Cardiac muscle cell (in vitro differentiated cells and primary cell): ENCODE results near the gene EFCAB12. TPM values are rescaled to one million over a fixed set of nuclear protein-coding genes. Genes with fewer than 3 reads are reported as not detected.

ENCODE experiments used
- DNase-seq, 2 donors: peaks; one replicate each; pipeline versions ENCODE4 v3.0.0 to v3.0.0-alpha.2; 2010 to 2017; ENCODE audit warnings: low read depth in 1 of 2, low spot score in 1 of 2
- H3K27ac ChIP-seq: fragments of 200-600 bp; sonication (generic); 2 replicates; pipeline ENCODE4 v1.5.1; 2016
- H3K27me3 ChIP-seq: fragments of 200-600 bp; sonication (generic); 2 replicates; pipeline ENCODE4 v1.6.0; 2016; ENCODE audit warnings: control low read depth
- H3K36me3 ChIP-seq: fragments of 200-600 bp; sonication (generic); 2 replicates; pipeline ENCODE4 v1.5.1; 2016; ENCODE audit warnings: control low read depth
- H3K4me1 ChIP-seq: fragments of 200-600 bp; sonication (generic); 2 replicates; pipeline ENCODE4 v1.8.1; 2017; ENCODE audit warnings: low read depth, mild to moderate bottlenecking, mixed run types
- H3K4me3 ChIP-seq: fragments of 200-600 bp; sonication (generic); 2 replicates; pipeline ENCODE4 v1.5.1; 2016; ENCODE audit warnings: mild to moderate bottlenecking
- H3K9me3 ChIP-seq: fragments of 200-600 bp; sonication (generic); 2 replicates; pipeline ENCODE4 v1.5.1; 2017; ENCODE audit warnings: low read depth, mild to moderate bottlenecking, control low read depth
- CTCF ChIP-seq: IDR thresholded peaks from 2 replicates; pipeline ENCODE4 v1.5.1; 2012; ENCODE audit warnings: low read depth, mild to moderate bottlenecking, low read length
- polyA plus RNA-seq: library from polyadenylated mRNA; unstranded; fragments of >200 nt; fragmentation: Nextera tagmentation; extraction: Ambion mirVana; gene quantifications from 2 replicates; pipeline ENCODE4 v1.2.1, GENCODE V29; 2016
- total RNA-seq: library from RNA; depleted of rRNA; stranded (reverse); fragments of >200 nt; gene quantifications from 2 replicates; pipeline ENCODE4 v1.2.3, GENCODE V29; 2016

The EFCAB12 gene
- total and polyA plus RNA-seq, 2 experiments from 2014 or later = 0.48 to 1.7 TPM

- DNase-seq = no peak
- Histone ChIP-seq H3K4me3 (no peak overlapping the region), H3K9me3 (no peaks in the 10 kb centered on the region), H3K27ac (no peak overlapping the region), H3K36me3 (peaks cover 41% of the 10 kb centered on the region), H3K4me1 (peaks cover 9% of the 10 kb centered on the region), H3K27me3 (peaks cover under 1% of the 10 kb centered on the region)
- no peak for TF ChIP-seq CTCF
Measured at GRCh38 chr3:129432671-129433070, 4.2 kb upstream of the EFCAB12 start.

GRCh38 chr3:129432036-129432435 lies 3.6 kb upstream of the EFCAB12 start:
- Histone ChIP-seq H3K4me1 (peaks cover 9% of the 10 kb centered on the region), H3K27ac (no peak overlapping the region), H3K9me3 (no peaks in the 10 kb centered on the region), H3K36me3 (peaks cover 34% of the 10 kb centered on the region), H3K4me3 (no peak overlapping the region), H3K27me3 (peaks cover 7% of the 10 kb centered on the region)
- no peak for TF ChIP-seq CTCF
- DNase-seq = peak in 1 of 2 donors; percentile 29

- Histone ChIP-seq H3K4me1 (peaks cover 5% of the 10 kb centered on the region), H3K27ac (peak overlapping the region; percentile 57), H3K9me3 (no peaks in the 10 kb centered on the region), H3K36me3 (peaks cover 30% of the 10 kb centered on the region), H3K27me3 (peaks cover 8% of the 10 kb centered on the region), H3K4me3 (no peak overlapping the region)
- no peak for TF ChIP-seq CTCF
- DNase-seq = no peak
Measured at GRCh38 chr3:129429602-129430001, 1.2 kb upstream of the EFCAB12 start.

GRCh38 chr3:129429080-129429451 lies 630 bp upstream of the EFCAB12 start:
- Histone ChIP-seq H3K4me1 (peaks cover 5% of the 10 kb centered on the region), H3K27me3 (peaks cover 8% of the 10 kb centered on the region), H3K27ac (peak overlapping the region; percentile 57), H3K4me3 (no peak overlapping the region), H3K36me3 (peaks cover 30% of the 10 kb centered on the region), H3K9me3 (no peaks in the 10 kb centered on the region)
- no peak for DNase-seq
- no peak for TF ChIP-seq CTCF

- peaks cover 21% of the 10 kb centered on the region for H3K36me3 ChIP-seq
- H3K4me3 ChIP-seq = peak overlapping the region; percentile 47
- DNase-seq = no peak
Measured at GRCh38 chr3:129428007-129428375, 445 bp downstream of the EFCAB12 start.

More at GRCh38 chr3:129428007-129428375, 445 bp downstream of the EFCAB12 start:
- H3K27me3 ChIP-seq = peaks cover 8% of the 10 kb centered on the region
- peaks cover 5% of the 10 kb centered on the region for H3K4me1 ChIP-seq
- no peak for TF ChIP-seq CTCF
- no peak overlapping the region for H3K27ac ChIP-seq
- H3K9me3 ChIP-seq = no peaks in the 10 kb centered on the region
